K562 (cell line): Measurements from ENCODE around the gene HDAC7. TPM values are rescaled to one million over a fixed set of nuclear protein-coding genes. Genes with fewer than 3 reads are reported as not detected.

Experiments used
- ATAC-seq: fragments of 200-7000 bp; cut with Tn5 transposase; 3 replicates; pipeline ENCODE4 v1.9.1; 2020; ENCODE audit warnings: moderate library complexity
- BruUV-seq: library from RNA; stranded (reverse); fragments of 400-500 nt; replicated peaks from 2 replicates; lab custom pipeline; 2021; lab: Mats Ljungman, UMichigan
- CTCF ChIA-PET: fragments of 300-600 bp; formaldehyde crosslinking; extraction: SDS; loops from one replicate; lab custom pipeline; 2021; ENCODE audit warnings: low intra/inter-chr PET ratio; lab: Yijun Ruan, JAX
- POLR2A ChIA-PET: fragments of 300-600, 350-650 bp; sonication (Branson Sonifier 250); formaldehyde crosslinking; extraction: SDS; loops from one replicate; lab custom pipeline; 2021; ENCODE audit warnings: antibody characterized with exemption, inconsistent platforms; lab: Yijun Ruan, JAX
- DNase-seq, 4 experiments: peaks; one replicate each; pipeline versions ENCODE4 v3.0.0 to v3.0.0-alpha.2; 2011 to 2018; ENCODE audit warnings: low spot score in 3 of 4, mixed read lengths in 3 of 4; ENCODE audit errors: extremely low read depth in 1 of 4
- FAIRE-seq: peaks from 2 replicates; lab custom pipeline; 2011; peaks lifted over from hg19 to GRCh38; lab: Jason Lieb, UNC
- H2AFZ ChIP-seq: 2 replicates; pipeline ENCODE4 v1.6.0; 2011; ENCODE audit warnings: low read depth, low read length, control low read depth, inconsistent platforms
- H3K27ac ChIP-seq: fragments of 200-600 bp; 3 replicates; pipeline ENCODE4 v1.8.0; 2011; ENCODE audit warnings: low read depth, mild to moderate bottlenecking, control low read depth, inconsistent platforms, low read length, moderate library complexity, mixed read lengths; ENCODE audit errors: extremely low read depth
- H3K27me3 ChIP-seq, 2 experiments: fragments of 300-600 bp in 1 of 2; 2 replicates in 1 of 2; 3 replicates in 1 of 2; pipeline versions ENCODE4 v1.6.0 to v1.8.0; 2011; ENCODE audit warnings: inconsistent platforms in 2 of 2, low read length in 2 of 2, mild to moderate bottlenecking in 1 of 2, mixed read lengths in 1 of 2, moderate library complexity in 1 of 2; ENCODE audit not compliant: control insufficient read depth in 2 of 2, insufficient read depth in 2 of 2
- H3K36me3 ChIP-seq: fragments of 300-600 bp; 3 replicates; pipeline ENCODE4 v1.8.0; 2011; ENCODE audit warnings: mild to moderate bottlenecking, low read length, inconsistent platforms; ENCODE audit not compliant: control insufficient read depth, insufficient read depth
- H3K4me1 ChIP-seq, 2 experiments: fragments of 200-600 bp in 1 of 2; replicated peaks in 1 of 2; 2 replicates in 1 of 2; 3 replicates in 1 of 2; pipeline versions ENCODE4 v1.5.1 to v1.8.0; 2011; ENCODE audit warnings: inconsistent platforms in 2 of 2, low read length in 2 of 2, mild to moderate bottlenecking in 1 of 2, mixed read lengths in 1 of 2, moderate library complexity in 1 of 2; ENCODE audit not compliant: control insufficient read depth in 2 of 2, insufficient read depth in 2 of 2
- H3K4me2 ChIP-seq: 2 replicates; pipeline ENCODE4 v1.6.1; 2011; ENCODE audit warnings: low read length, control low read depth, inconsistent platforms, mixed read lengths; ENCODE audit not compliant: insufficient read depth
- H3K4me3 ChIP-seq: fragments of 200-600 bp; sonication (generic), shearing (Covaris generic); 2 replicates; pipeline ENCODE4 v1.5.1; 2016; ENCODE audit warnings: control low read depth, inconsistent platforms
- H3K79me2 ChIP-seq: fragments of 200-600 bp; 3 replicates; pipeline ENCODE4 v1.8.0; 2011; ENCODE audit warnings: low read length, inconsistent platforms; ENCODE audit not compliant: control insufficient read depth, insufficient read depth
- H3K9ac ChIP-seq, 2 experiments: 2 replicates each; pipeline versions ENCODE4 v1.6.0 to v1.6.1; 2011; ENCODE audit warnings: low read depth in 2 of 2, low read length in 2 of 2, control low read depth in 1 of 2, inconsistent platforms in 1 of 2, mild to moderate bottlenecking in 1 of 2, mixed read lengths in 1 of 2; ENCODE audit not compliant: insufficient read depth in 1 of 2
- H3K9me1 ChIP-seq: one replicate; pipeline ENCODE4 v1.6.0; 2011; ENCODE audit warnings: inconsistent platforms, mild to moderate bottlenecking, low read length, moderate library complexity; ENCODE audit not compliant: control insufficient read depth, insufficient read depth
- H3K9me3 ChIP-seq: replicated peaks from 2 replicates; pipeline ENCODE4 v1.5.1; 2011; ENCODE audit warnings: low read depth, low read length, inconsistent platforms; ENCODE audit not compliant: control insufficient read depth, insufficient read depth
- H4K20me1 ChIP-seq: replicated peaks from 2 replicates; pipeline ENCODE4 v1.6.1; 2011; ENCODE audit warnings: low read length, inconsistent platforms, mixed read lengths; ENCODE audit not compliant: control insufficient read depth, insufficient read depth
- GTF2B ChIP-seq: IDR thresholded peaks from 2 replicates; pipeline ENCODE4 v1.6.1; 2011; ENCODE audit not compliant: insufficient read length; ENCODE audit errors: extremely low read depth
- NCOA1 ChIP-seq: fragments of 450-650 bp; IDR thresholded peaks from 2 replicates; pipeline ENCODE4 v1.6.1; 2016; ENCODE audit warnings: low read depth
- TEAD2 ChIP-seq: fragments of 450-650 bp; IDR thresholded peaks from 2 replicates; pipeline ENCODE4 v1.6.1; 2016; ENCODE audit warnings: missing genetic modification characterization, control low read depth, missing compliant biosample characterization
- TOE1 ChIP-seq, 2 experiments: fragments of 450-650 bp in 1 of 2; sonication (generic) in 1 of 2; formaldehyde crosslinking in 1 of 2; IDR thresholded peaks; 2 replicates each; pipeline versions ENCODE4 v1.7.1 to v1.8.0; 2016 to 2022; ENCODE audit warnings: borderline replicate concordance in 2 of 2, mild to moderate bottlenecking in 2 of 2, antibody characterized with exemption in 1 of 2, inconsistent platforms in 1 of 2, low read depth in 1 of 2, missing genetic modification reagents in 1 of 2, moderate library complexity in 1 of 2
- ZBTB11 ChIP-seq, 3 experiments: fragments of 200-800 bp in 1 of 3; fragments of 250-450 bp in 1 of 3; fragments of 450-650 bp in 1 of 3; sonication (Bioruptor Pico) in 1 of 3; sonication (Bioruptor generic) in 1 of 3; formaldehyde crosslinking in 1 of 3; IDR thresholded peaks; 2 replicates each; pipeline versions ENCODE4 v1.6.1 to v1.8.0; 2016 to 2022; ENCODE audit warnings: mild to moderate bottlenecking in 2 of 3, missing genetic modification characterization in 2 of 3, missing compliant biosample characterization in 1 of 3, moderate library complexity in 1 of 3
- ZNF561 ChIP-seq: fragments of 450-650 bp; formaldehyde crosslinking; conservative IDR thresholded peaks from 2 replicates; pipeline ENCODE4 v1.4.0; 2020; ENCODE audit warnings: mild to moderate bottlenecking, moderate library complexity
- WGBS: fragments of 100-300 bp; shearing (Covaris generic); methylation state at CpG from one replicate; pipeline ENCODE4 v1.1.6; 2016; ENCODE audit warnings: low coverage, mixed read lengths; ENCODE audit not compliant: insufficient coverage; ENCODE audit errors: missing lambda C conversion rate; 5-methylcytosine and 5-hydroxymethylcytosine counted together
- in situ Hi-C: fragments of 300-500 bp; cut with MboI; formaldehyde crosslinking; loops from 4 replicates; pipeline ENCODE4 v1.15.0; 2018; ENCODE audit warnings: inconsistent platforms, mixed read lengths
- intact Hi-C: fragments of 100-400 bp; cut with micrococcal nuclease; formaldehyde crosslinking; loops from 2 replicates; pipeline ENCODE4 v1.14.2; 2022
- polyA plus RNA-seq, 8 experiments: library from polyadenylated mRNA; depleted of rRNA in 4 of 8; stranded (reverse) in 5 of 8; unstranded in 3 of 8; fragments of >200 nt; fragmentation: Nextera tagmentation in 2 of 8; fragmentation: Illumina TruSeq in 1 of 8; extraction: Ambion mirVana in 2 of 8; extraction: Trizol in 1 of 8; gene quantifications; 2 replicates each; pipeline versions ENCODE4 v1.2.1 to v1.2.3, GENCODE V29; 2011 to 2014; ENCODE audit warnings: inconsistent platforms in 1 of 8, missing spikeins in 1 of 8
- total RNA-seq, 7 experiments: library from RNA; depleted of rRNA in 6 of 7; stranded (reverse); fragments of >200 nt in 6 of 7; fragmentation: Illumina TruSeq in 2 of 7; extraction: Trizol in 2 of 7; gene quantifications; 2 replicates each; pipeline versions ENCODE4 v1.2.1 to v1.2.3, GENCODE V29; 2011 to 2021; ENCODE audit warnings: low replicate concordance in 1 of 7

The HDAC7 gene
- total and polyA plus RNA-seq, 9 of the 15 experiments (the other 6 are each of a cell fraction or from before 2014, with no cell fraction given) = 2.5 to 129 (median 31.1) TPM

- peak in 1 of 3 experiments; percentile 82; a peak in 2 of 6 replicates for TF ChIP-seq ZBTB11 (CRISPR knock-in tag; IDR thresholded peaks at IDR 0.05)
These were observed 386 bp downstream of the HDAC7 start (continued) for GRCh38 chr12:47819138-47819895.

GRCh38 chr12:47818467-47819137 lies 1.1 kb downstream of the HDAC7 start:
- intact Hi-C loops (loop anchor here (1.0 kb wide), 1 partner anchor 19 kb away; no protein-coding TSS in a partner anchor), in situ Hi-C loops (no loop called here)
- H3K36me3 ChIP-seq = peaks cover 36% of the 10 kb centered on the region
- H3K79me2 ChIP-seq = peaks cover 69% of the 10 kb centered on the region
- H3K9me3 ChIP-seq = no peaks in the 10 kb centered on the region
- H3K4me3 ChIP-seq = peak overlapping the region; percentile 68
- ATAC-seq = peak; percentile 48
- H4K20me1 ChIP-seq = no peaks in the 10 kb centered on the region
- no peak overlapping the region for H2AFZ ChIP-seq
- peak; percentile 57 to 62 (median 60) for DNase-seq
- ChIA-PET CTCF (interaction anchor here (0.5 to 2.6 kb wide), 2 partner anchors 19 to 104 kb away, joined by 3 to 17 read pairs; no protein-coding TSS in a partner anchor), POLR2A (interaction anchor here (1.0 to 2.6 kb wide), 5 partner anchors 9 to 32 kb away, joined by 3 to 18 read pairs (median 7); no protein-coding TSS in a partner anchor)
- no peaks in the 10 kb centered on the region for H3K27me3 ChIP-seq
- H3K27ac ChIP-seq = peak overlapping the region; percentile 71
- H3K4me2 ChIP-seq = peak overlapping the region; percentile 83
- peak overlapping the region; percentile 58 to 91 for H3K9ac ChIP-seq
- H3K9me1 ChIP-seq = no peaks in the 10 kb centered on the region
- peak; percentile 11 for FAIRE-seq
- WGBS = 5% methylated on average over 22 of the region's 23 CpGs
- H3K4me1 ChIP-seq = peaks cover 54 to 62% of the 10 kb centered on the region in 2 experiments
- BruUV-seq = no TSS peak
- TF ChIP-seq NCOA1 = no peak
- no peak for TF ChIP-seq ZNF561 (CRISPR knock-in tag)
- TF ChIP-seq TOE1 (IDR thresholded peaks at IDR 0.05; ENCODE audit: borderline replicate concordance) = no peak
- TF ChIP-seq TOE1 (CRISPR knock-in tag; IDR thresholded peaks at IDR 0.05; ENCODE audit: borderline replicate concordance, low read depth) = no peak
- TF ChIP-seq GTF2B = no peak
- no peak for TF ChIP-seq TEAD2
